SK-N-DZ (cell line): ENCODE results near the gene TOR1AIP2.

ENCODE experiments used
- DNase-seq: peaks from one replicate; pipeline ENCODE4 v3.0.0-alpha.2; 2015; ENCODE audit warnings: low spot score

The TOR1AIP2 gene

GRCh38 chr1:179825798-179826460 lies 51.7 kb downstream of the TOR1AIP2 start:
- no peak for DNase-seq

- DNase-seq = no peak
Observed at GRCh38 chr1:179825206-179825605, 52.4 kb downstream of the TOR1AIP2 start.

GRCh38 chr1:179824265-179824664 lies 53.3 kb downstream of the TOR1AIP2 start:
- DNase-seq = no peak

- DNase-seq = no peak
Observed at GRCh38 chr1:179823693-179824092, 53.9 kb downstream of the TOR1AIP2 start.

GRCh38 chr1:179822065-179822464 lies 55.5 kb downstream of the TOR1AIP2 start:
- DNase-seq = no peak

GRCh38 chr1:179821524-179821923 lies 56.1 kb downstream of the TOR1AIP2 start:
- DNase-seq = no peak

GRCh38 chr1:179820226-179820970 lies 57.2 kb downstream of the TOR1AIP2 start:
- DNase-seq = no peak

GRCh38 chr1:179818743-179819173 lies 58.8 kb downstream of the TOR1AIP2 start:
- no peak for DNase-seq

- DNase-seq = no peak
Observed at GRCh38 chr1:179818260-179818659, 59.3 kb downstream of the TOR1AIP2 start.

- no peak for DNase-seq
Observed at GRCh38 chr1:179817789-179818188, 59.8 kb downstream of the TOR1AIP2 start.

GRCh38 chr1:179817056-179817455 lies 60.5 kb downstream of the TOR1AIP2 start:
- DNase-seq = no peak

GRCh38 chr1:179816196-179816960 lies 61.2 kb downstream of the TOR1AIP2 start:
- no peak for DNase-seq

GRCh38 chr1:179815641-179816040 lies 62.0 kb downstream of the TOR1AIP2 start:
- DNase-seq = no peak

GRCh38 chr1:179814546-179814838 lies 63.1 kb downstream of the TOR1AIP2 start:
- DNase-seq = no peak

GRCh38 chr1:179813626-179814545 lies 63.7 kb downstream of the TOR1AIP2 start:
- DNase-seq = no peak

GRCh38 chr1:179812501-179813292 lies 64.9 kb downstream of the TOR1AIP2 start:
- no peak for DNase-seq

- no peak for DNase-seq
Observed at GRCh38 chr1:179810367-179810715, 67.3 kb downstream of the TOR1AIP2 start.

GRCh38 chr1:179809506-179810366 lies 67.9 kb downstream of the TOR1AIP2 start:
- peak; percentile 82 for DNase-seq

GRCh38 chr1:179808503-179808902 lies 69.1 kb downstream of the TOR1AIP2 start:
- DNase-seq = no peak
